NT2/D1 (cell line): ENCODE measurements around the gene MBP.

ENCODE experiments used
- YY1 ChIP-seq: IDR thresholded peaks from 2 replicates; pipeline ENCODE4 v1.6.1; 2011; ENCODE audit not compliant: insufficient read length, insufficient read depth
- ZNF274 ChIP-seq: IDR thresholded peaks from 2 replicates; pipeline ENCODE4 v1.6.1; 2011; ENCODE audit warnings: mild to moderate bottlenecking, low read depth, low read length

- TF ChIP-seq ZNF274, result no peak
- no peak for TF ChIP-seq YY1
Observed at GRCh38 chr18:77039196-77040130, 93.1 kb downstream of the MBP start.
